Small intestine (tissue), 7 donors: ENCODE results near the gene DIO3. TPM values are rescaled to one million over a fixed set of nuclear protein-coding genes. Genes with fewer than 3 reads are reported as not detected.

ENCODE experiments used
- DNase-seq, 2 donors: peaks; one replicate each; pipeline versions ENCODE4 v3.0.0 to v3.0.0-alpha.2; 2013
- FAIRE-seq: peaks from 2 replicates; lab custom pipeline; 2012; peaks lifted over from hg19 to GRCh38; lab: Jason Lieb, UNC
- H3K27ac ChIP-seq, 3 donors: one replicate each; pipeline ENCODE4 v1.5.1; 2013; ENCODE audit warnings: low read length in 2 of 3, mild to moderate bottlenecking in 2 of 3, control low read depth in 1 of 3, inconsistent platforms in 1 of 3, low read depth in 1 of 3, moderate library complexity in 1 of 3
- H3K27me3 ChIP-seq, 3 donors: one replicate each; pipeline ENCODE4 v1.6.1; 2013; ENCODE audit warnings: low read length in 3 of 3, inconsistent platforms in 1 of 3; ENCODE audit not compliant: control insufficient read depth in 3 of 3, insufficient read depth in 3 of 3
- H3K36me3 ChIP-seq, 3 donors: one replicate each; pipeline ENCODE4 v1.6.1; 2013; ENCODE audit warnings: low read length in 3 of 3, inconsistent platforms in 1 of 3, low read depth in 1 of 3, mild to moderate bottlenecking in 1 of 3, moderate library complexity in 1 of 3; ENCODE audit not compliant: control insufficient read depth in 3 of 3, insufficient read depth in 2 of 3
- H3K4me1 ChIP-seq, 3 donors: one replicate each; pipeline ENCODE4 v1.6.1; 2013; ENCODE audit warnings: low read length in 2 of 3, inconsistent platforms in 1 of 3, low read depth in 1 of 3, mild to moderate bottlenecking in 1 of 3, moderate library complexity in 1 of 3; ENCODE audit not compliant: control insufficient read depth in 3 of 3, insufficient read depth in 2 of 3
- H3K4me3 ChIP-seq, 3 donors: one replicate each; pipeline ENCODE4 v1.5.1; 2013; ENCODE audit warnings: low read length in 3 of 3, control low read depth in 1 of 3, inconsistent platforms in 1 of 3, low read depth in 1 of 3, mild to moderate bottlenecking in 1 of 3, moderate library complexity in 1 of 3
- H3K9me3 ChIP-seq, 2 donors: one replicate each; pipeline ENCODE4 v1.6.1; 2013; ENCODE audit warnings: low read depth in 1 of 2, low read length in 1 of 2; ENCODE audit not compliant: control insufficient read depth in 2 of 2, insufficient read depth in 1 of 2
- WGBS, 3 donors: extraction: QIAGEN DNeasy Blood & Tissue Kit; methylation state at CpG; one replicate each; pipeline ENCODE4 v1.1.7; 2013; 5-methylcytosine and 5-hydroxymethylcytosine counted together
- polyA plus RNA-seq, 4 donors: library from polyadenylated mRNA; stranded (reverse) in 3 of 4; unstranded in 1 of 4; fragments of 200-250 nt in 3 of 4; fragments of 120-200 nt in 1 of 4; gene quantifications; one replicate each; pipeline versions ENCODE4 v1.2.1 to v1.2.3, GENCODE V29; 2013
- donor health status: healthy with polysubstance abuse.
- donor health status: control.
- donor health status: control.
- donor health status: Bipolar disorder and iron deficiency.
- donor health status: healthy.

The DIO3 gene
- polyA plus RNA-seq, 4 donors = 2.0 to 16.6 TPM; not detected in 2

GRCh38 chr14:101598159-101598558, 36.9 kb downstream of the DIO3 start:
- 88 to 92% (median 89%) methylated on average over 6 of the region's 6 CpGs for WGBS, 3 donors
- Histone ChIP-seq H3K27ac (no peak overlapping the region), H3K4me3 (no peak overlapping the region), H3K36me3 (no peaks in the 10 kb centered on the region), H3K9me3 (peaks cover 0 to 8% of the 10 kb centered on the region in 2 donors), H3K4me1 (no peaks in the 10 kb centered on the region), H3K27me3 (no peaks in the 10 kb centered on the region)
- DNase-seq (no peak), FAIRE-seq (no peak)

- H3K4me3 ChIP-seq = no peak overlapping the region
- peaks cover 0 to 8% of the 10 kb centered on the region in 2 donors for H3K9me3 ChIP-seq
- 78 to 88% (median 80%) methylated on average over 9 of the region's 9 CpGs for WGBS, 3 donors
- no peaks in the 10 kb centered on the region for H3K27me3 ChIP-seq
- no peaks in the 10 kb centered on the region for H3K4me1 ChIP-seq
- H3K36me3 ChIP-seq = no peaks in the 10 kb centered on the region
- FAIRE-seq = no peak
- no peak overlapping the region for H3K27ac ChIP-seq
- no peak for DNase-seq
Measured at GRCh38 chr14:101598571-101599233, 37.4 kb downstream of the DIO3 start.

GRCh38 chr14:101599234-101599885, 38.1 kb downstream of the DIO3 start:
- 86 to 93% (median 91%) methylated on average over 13 of the region's 13 CpGs for WGBS, 3 donors

GRCh38 chr14:101600336-101600890, 39.1 kb downstream of the DIO3 start:
- H3K27me3 ChIP-seq = peaks cover 0 to 5% (median 0%) of the 10 kb centered on the region in 3 donors
- H3K27ac ChIP-seq = no peak overlapping the region
- no peak overlapping the region for H3K4me3 ChIP-seq
- DNase-seq (no peak), FAIRE-seq (no peak)
- no peaks in the 10 kb centered on the region for H3K4me1 ChIP-seq
- no peaks in the 10 kb centered on the region for H3K36me3 ChIP-seq
- peaks cover 0 to 8% of the 10 kb centered on the region in 2 donors for H3K9me3 ChIP-seq
- 62 to 79% (median 68%) methylated on average over 7 of the region's 7 CpGs for WGBS, 3 donors

More at GRCh38 chr14:101599234-101599885, 38.1 kb downstream of the DIO3 start:
- H3K4me3 ChIP-seq = no peak overlapping the region
- peaks cover 0 to 8% of the 10 kb centered on the region in 2 donors for H3K9me3 ChIP-seq
- FAIRE-seq = no peak
- no peaks in the 10 kb centered on the region for H3K36me3 ChIP-seq
- no peaks in the 10 kb centered on the region for H3K4me1 ChIP-seq
- DNase-seq = no peak
- H3K27ac ChIP-seq = no peak overlapping the region
- H3K27me3 ChIP-seq = no peaks in the 10 kb centered on the region

GRCh38 chr14:101600891-101601605, 39.8 kb downstream of the DIO3 start:
- Histone ChIP-seq H3K27ac (no peak overlapping the region), H3K4me1 (no peaks in the 10 kb centered on the region), H3K9me3 (peaks cover 0 to 8% of the 10 kb centered on the region in 2 donors), H3K36me3 (no peaks in the 10 kb centered on the region), H3K27me3 (peaks cover 0 to 7% (median 0%) of the 10 kb centered on the region in 3 donors), H3K4me3 (no peak overlapping the region)
- WGBS, 3 donors = 81 to 90% (median 83%) methylated on average over 12 of the region's 12 CpGs
- FAIRE-seq (no peak), DNase-seq (no peak)

GRCh38 chr14:101601606-101602465, 40.5 kb downstream of the DIO3 start:
- peaks cover 0 to 5% of the 10 kb centered on the region in 2 donors for H3K9me3 ChIP-seq
- DNase-seq = no peak

GRCh38 chr14:101602466-101602840, 41.2 kb downstream of the DIO3 start:
- WGBS, 3 donors = 81 to 89% (median 86%) methylated on average over 12 of the region's 12 CpGs
- FAIRE-seq = no peak
- H3K36me3 ChIP-seq = no peaks in the 10 kb centered on the region
- H3K4me3 ChIP-seq = no peak overlapping the region
- no peak for DNase-seq
- no peaks in the 10 kb centered on the region for H3K4me1 ChIP-seq
- H3K27ac ChIP-seq = no peak overlapping the region
- peaks cover 0 to 5% of the 10 kb centered on the region in 2 donors for H3K9me3 ChIP-seq
- peaks cover 0 to 7% (median 2%) of the 10 kb centered on the region in 3 donors for H3K27me3 ChIP-seq

More at GRCh38 chr14:101601606-101602465, 40.5 kb downstream of the DIO3 start:
- Histone ChIP-seq H3K27ac (no peak overlapping the region), H3K27me3 (peaks cover 0 to 7% (median 2%) of the 10 kb centered on the region in 3 donors), H3K36me3 (no peaks in the 10 kb centered on the region), H3K4me1 (no peaks in the 10 kb centered on the region), H3K4me3 (no peak overlapping the region)
- no peak for FAIRE-seq
- WGBS, 3 donors = 80 to 88% (median 87%) methylated on average over 34 to 35 of the region's 35 CpGs
